HG02970 (cell line): ENCODE measurements around the gene IRF4.

Experiments
- ATAC-seq: cut with Tn5 transposase; IDR thresholded peaks from one replicate; pipeline ENCODE4 v1.9.1; 2021; ENCODE audit warnings: mild to moderate bottlenecking, moderate library complexity, moderate number of reproducible peaks; ENCODE audit not compliant: unreplicated experiment, low FRiP score

Gene IRF4

GRCh38 chr6:395432-396125 lies 4.0 kb downstream of the IRF4 start:
- ATAC-seq, result no peak

GRCh38 chr6:396126-396520 lies 4.6 kb downstream of the IRF4 start:
- no peak for ATAC-seq

GRCh38 chr6:397056-397455 lies 5.5 kb downstream of the IRF4 start:
- no peak for ATAC-seq

DNA sequence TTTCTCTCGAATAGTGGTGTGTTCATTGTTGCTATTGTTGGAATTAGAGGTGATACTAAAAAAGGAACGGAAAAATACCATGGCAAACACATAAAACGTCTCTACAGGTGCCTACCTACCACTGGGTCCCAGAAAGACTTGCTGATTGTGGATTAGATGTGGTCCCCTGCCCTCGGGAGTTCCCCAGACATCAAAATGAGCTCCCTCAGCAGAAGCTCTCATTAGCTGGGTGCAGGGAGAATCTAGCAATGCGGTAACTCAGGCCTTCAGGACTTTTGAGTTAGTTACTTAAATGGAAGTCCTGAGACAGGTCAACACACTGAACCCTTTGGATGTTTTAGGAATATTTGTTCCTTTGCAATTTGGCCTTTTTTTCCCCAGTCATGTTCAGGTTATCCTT lies 6.1 kb downstream of the IRF4 start:
- no peak for ATAC-seq

- no peak for ATAC-seq
Observed at GRCh38 chr6:398065-398464, 6.5 kb downstream of the IRF4 start.

GRCh38 chr6:398558-399078 lies 7.1 kb downstream of the IRF4 start:
- ATAC-seq, result no peak

DNA sequence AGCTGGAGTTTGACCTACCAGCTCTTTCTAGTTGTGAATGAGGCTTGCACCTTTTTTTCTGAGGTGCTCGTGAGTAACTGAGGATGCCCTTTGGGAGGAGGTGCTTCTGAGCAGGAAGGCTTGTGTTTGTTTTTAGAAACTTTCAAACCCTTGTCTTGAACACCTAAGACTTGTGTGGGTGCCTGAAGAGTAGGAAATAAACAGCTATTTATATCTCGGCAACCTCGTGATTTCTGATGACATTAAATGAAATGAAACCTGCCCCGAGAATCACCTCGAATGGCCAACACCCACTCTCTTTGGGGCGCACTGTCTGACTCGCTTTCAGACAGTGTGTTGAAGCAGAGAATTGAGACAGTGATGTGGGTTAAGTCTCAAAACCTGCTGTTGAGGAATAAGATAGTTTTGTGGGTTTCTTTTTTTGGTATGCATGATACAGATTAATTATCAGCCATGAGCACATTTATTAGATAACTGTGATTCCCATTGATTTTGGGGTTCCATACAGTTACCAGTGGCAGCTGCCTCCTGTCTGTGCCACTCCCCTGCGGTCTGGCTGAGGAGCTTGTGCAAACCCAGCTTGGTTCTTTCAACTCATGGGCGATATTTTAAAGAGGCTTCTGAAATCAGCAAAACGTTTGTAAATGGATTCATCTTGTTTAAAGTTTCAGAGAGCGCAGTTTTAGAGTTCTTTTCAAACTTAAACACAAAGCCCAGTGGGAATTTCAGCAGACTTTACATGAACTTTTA lies 8.4 kb downstream of the IRF4 start:
- ATAC-seq, result no peak

- ATAC-seq, result no peak
Observed at GRCh38 chr6:400815-401214, 9.3 kb downstream of the IRF4 start.

DNA sequence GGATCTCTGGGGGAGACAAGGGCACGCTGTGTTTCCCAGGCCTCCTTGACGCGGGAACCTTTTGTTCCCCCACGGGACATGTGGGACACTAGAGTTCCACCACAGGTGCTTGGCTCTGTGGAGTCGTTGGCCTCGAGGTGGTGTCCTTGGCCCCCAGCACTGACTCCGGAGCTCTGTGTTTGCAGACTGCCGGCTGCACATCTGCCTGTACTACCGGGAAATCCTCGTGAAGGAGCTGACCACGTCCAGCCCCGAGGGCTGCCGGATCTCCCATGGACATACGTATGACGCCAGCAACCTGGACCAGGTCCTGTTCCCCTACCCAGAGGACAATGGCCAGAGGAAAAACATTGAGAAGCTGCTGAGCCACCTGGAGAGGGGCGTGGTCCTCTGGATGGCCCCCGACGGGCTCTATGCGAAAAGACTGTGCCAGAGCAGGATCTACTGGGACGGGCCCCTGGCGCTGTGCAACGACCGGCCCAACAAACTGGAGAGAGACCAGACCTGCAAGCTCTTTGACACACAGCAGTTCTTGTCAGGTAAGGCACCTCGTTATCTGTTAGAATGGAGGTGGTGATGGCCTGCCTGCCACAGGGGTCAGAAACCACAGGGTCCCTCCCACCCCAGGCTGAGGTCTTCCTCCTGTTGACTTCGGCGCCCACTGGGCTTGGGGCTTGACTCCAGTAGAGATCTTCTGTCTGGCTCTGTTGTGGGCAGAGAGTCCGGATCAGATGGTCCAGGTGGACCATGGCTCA lies 9.9 kb downstream of the IRF4 start:
- ATAC-seq, result no peak

- no peak for ATAC-seq
Observed at GRCh38 chr6:401994-402640, 10.6 kb downstream of the IRF4 start.

DNA sequence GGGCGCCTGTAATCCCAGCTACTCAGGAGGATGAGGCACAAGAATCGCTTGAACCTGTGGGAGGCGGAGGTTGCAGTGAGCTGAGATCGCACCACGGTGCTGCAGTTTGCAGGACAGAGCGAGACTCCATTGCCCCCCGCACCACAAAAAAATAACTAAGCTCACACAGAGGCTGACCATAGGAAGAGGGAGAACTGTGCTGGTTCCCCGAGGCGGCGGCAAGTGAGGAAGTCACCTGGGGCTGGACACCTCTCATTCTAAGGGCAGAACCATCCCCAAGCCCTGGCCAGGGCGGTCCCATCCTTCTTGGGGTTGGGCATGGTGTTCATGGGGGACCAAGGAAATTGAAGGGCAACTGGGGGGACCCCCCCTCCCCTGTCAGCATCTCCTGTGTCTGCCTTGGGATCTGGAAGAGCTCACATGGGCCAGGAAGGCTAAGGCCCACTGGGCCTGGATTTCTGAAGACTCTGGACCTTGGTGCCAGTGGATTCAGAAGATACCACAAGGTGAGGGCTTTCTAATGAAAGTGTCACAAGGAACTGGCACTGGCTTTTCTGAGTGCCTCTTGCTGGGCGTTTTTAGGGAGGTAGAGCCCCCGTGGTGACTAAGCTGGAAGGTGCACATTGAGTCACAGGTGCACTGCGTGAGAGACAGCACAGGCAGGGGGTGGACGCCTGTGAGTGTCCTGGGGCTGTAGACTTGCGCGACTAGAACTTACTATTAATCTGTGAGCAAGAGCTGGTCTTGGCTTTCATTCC lies 11.5 kb downstream of the IRF4 start:
- ATAC-seq, result no peak

DNA sequence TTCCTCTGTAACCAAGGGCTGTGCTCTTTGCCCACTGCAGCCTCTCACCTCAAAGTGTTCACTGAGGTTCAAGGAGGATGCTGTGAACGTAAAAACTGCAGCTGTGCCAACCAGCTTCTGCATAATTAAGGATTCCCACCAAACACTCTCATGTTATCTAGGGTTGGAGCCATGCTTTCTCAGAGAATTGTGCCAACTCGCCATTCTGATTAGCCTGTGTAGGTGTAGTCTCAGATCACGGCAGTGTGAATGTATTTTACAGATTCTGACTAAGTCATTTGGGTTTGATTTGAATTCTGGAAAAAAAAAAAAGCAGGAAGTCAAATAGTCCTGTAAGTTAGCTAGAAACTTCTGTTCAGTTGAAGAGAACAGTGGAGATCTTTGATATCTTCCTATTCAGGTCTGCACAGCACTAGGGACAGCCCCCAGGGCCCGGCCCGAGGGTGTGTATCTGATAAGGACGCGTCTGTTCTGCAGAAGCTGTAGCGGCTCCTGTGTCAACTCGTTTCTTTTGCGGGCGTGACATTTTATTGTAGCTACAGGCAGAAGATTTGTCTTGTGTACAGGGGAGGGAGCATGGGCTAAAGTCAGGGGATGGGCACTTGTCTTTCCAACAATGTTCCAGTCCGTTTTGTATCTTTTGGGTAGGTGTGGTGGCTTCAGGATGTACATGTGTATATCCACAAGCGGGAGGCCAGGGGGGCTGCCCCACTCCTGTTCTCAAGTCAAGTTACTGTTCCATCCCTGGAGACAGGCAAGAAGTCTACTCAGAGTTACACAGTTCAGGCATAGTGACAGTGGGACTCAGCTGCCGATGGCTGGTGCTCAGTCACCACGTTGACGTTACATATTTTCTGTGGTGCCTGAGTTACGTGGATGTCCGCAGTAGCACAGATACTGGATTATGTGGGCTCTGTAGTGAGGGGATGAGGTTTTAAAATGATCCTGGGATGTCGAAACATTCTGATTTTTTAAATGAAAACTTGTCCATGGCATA lies 12.4 kb downstream of the IRF4 start:
- ATAC-seq, result no peak

DNA sequence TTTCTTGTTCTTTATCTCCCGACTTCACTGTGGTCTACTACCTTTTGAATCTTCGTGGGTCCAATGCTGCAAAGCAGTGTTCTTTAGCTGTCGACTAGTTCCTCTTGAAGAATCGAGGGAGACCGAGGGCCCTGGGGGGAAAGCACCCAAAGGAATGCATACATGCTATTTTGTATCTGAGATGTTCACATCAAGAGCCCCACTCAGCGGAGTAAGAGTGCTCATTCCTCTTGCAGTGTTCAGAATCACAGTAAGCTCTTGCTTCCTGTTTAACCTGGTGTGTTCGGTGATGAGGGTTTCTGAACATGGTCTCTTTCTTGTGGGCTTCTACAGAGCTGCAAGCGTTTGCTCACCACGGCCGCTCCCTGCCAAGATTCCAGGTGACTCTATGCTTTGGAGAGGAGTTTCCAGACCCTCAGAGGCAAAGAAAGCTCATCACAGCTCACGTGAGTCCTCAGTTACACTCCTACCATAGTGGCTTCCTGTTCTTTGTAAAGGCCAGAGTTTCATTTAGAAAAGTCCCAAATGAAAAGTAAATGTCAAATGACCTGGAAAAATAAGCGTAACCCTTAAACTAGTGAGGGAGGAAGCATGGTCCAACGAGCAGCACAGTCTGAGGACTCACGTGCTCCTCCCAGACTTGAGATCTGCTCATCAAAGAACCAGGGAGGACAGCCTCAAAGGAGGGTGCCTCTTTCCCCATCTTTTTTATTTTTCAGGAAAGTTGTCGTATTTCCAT lies 13.3 kb downstream of the IRF4 start:
- no peak for ATAC-seq

DNA sequence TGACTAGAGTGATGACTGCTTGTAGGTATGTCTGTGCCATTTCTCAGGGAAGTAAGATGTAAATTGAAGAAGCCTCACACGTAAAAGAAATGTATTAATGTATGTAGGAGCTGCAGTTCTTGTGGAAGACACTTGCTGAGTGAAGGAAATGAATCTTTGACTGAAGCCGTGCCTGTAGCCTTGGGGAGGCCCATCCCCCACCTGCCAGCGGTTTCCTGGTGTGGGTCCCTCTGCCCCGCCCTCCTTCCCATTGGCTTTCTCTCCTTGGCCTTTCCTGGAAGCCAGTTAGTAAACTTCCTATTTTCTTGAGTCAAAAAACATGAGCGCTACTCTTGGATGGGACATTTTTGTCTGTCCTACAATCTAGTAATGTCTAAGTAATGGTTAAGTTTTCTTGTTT lies 16.6 kb downstream of the IRF4 start:
- ATAC-seq, result no peak

GRCh38 chr6:408599-409102 lies 17.1 kb downstream of the IRF4 start:
- no peak for ATAC-seq

DNA sequence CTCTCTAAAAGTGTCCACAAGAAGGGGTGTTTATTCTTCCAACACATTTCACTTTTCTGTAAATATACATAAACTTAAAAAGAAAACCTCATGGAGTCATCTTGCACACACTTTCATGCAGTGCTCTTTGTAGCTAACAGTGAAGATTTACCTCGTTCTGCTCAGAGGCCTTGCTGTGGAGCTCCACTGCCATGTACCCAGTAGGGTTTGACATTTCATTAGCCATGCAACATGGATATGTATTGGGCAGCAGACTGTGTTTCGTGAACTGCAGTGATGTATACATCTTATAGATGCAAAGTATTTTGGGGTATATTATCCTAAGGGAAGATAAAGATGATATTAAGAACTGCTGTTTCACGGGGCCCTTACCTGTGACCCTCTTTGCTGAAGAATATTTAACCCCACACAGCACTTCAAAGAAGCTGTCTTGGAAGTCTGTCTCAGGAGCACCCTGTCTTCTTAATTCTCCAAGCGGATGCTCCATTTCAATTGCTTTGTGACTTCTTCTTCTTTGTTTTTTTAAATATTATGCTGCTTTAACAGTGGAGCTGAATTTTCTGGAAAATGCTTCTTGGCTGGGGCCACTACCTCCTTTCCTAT lies 17.9 kb downstream of the IRF4 start:
- no peak for ATAC-seq

GRCh38 chr6:410555-411395 lies 19.2 kb downstream of the IRF4 start:
- ATAC-seq, result no peak
